Thyroid gland (tissue), 4 donors: Measurements from ENCODE around the gene F11R. TPM values are rescaled to one million over a fixed set of nuclear protein-coding genes. Genes with fewer than 3 reads are reported as not detected.
"Not testable (repeated sequence)": the region's sequence is repeated elsewhere in the genome, so short reads cannot be mapped to it uniquely, and the experiment has no call there.

Experiments used
- DNase-seq, 2 donors: peaks; one replicate each; pipeline ENCODE4 v3.0.0-alpha.2; 2019
- H3K27ac ChIP-seq, 3 donors: fragments of 200-600 bp; sonication (generic); 1 replicate in 2 of 3; 2 replicates in 1 of 3; pipeline ENCODE4 v1.5.1; 2016 to 2019; ENCODE audit warnings: mild to moderate bottlenecking in 1 of 3, moderate library complexity in 1 of 3
- H3K27me3 ChIP-seq: fragments of 200-600 bp; sonication (generic); one replicate; pipeline ENCODE4 v1.5.1; 2019
- H3K36me3 ChIP-seq, 2 donors: fragments of 200-600 bp; sonication (generic); one replicate each; pipeline ENCODE4 v1.5.1; 2016 to 2019
- H3K4me1 ChIP-seq, 2 donors: fragments of 200-600 bp; sonication (generic); one replicate each; pipeline ENCODE4 v1.5.1; 2017 to 2019
- H3K4me3 ChIP-seq, 3 donors: fragments of 200-600 bp; sonication (generic); replicated peaks in 1 of 3; 1 replicate in 2 of 3; 2 replicates in 1 of 3; pipeline ENCODE4 v1.5.1; 2016; ENCODE audit warnings: mild to moderate bottlenecking in 1 of 3
- H3K9me3 ChIP-seq: fragments of 200-600 bp; sonication (generic); one replicate; pipeline ENCODE4 v1.5.1; 2017
- CTCF ChIP-seq, 6 experiments: fragments of 200-600 bp in 3 of 6; fragments of 450-650 bp in 3 of 6; sonication (generic) in 3 of 6; IDR thresholded peaks; one replicate each; pipeline ENCODE4 v1.5.1; 2016 to 2019; ENCODE audit warnings: antibody characterized with exemption in 6 of 6, mild to moderate bottlenecking in 2 of 6, inconsistent platforms in 1 of 6, moderate library complexity in 1 of 6
- POLR2A ChIP-seq, 2 donors: fragments of 450-650 bp; IDR thresholded peaks; one replicate each; pipeline ENCODE4 v1.6.1; 2017; ENCODE audit warnings: antibody characterized with exemption in 2 of 2, mild to moderate bottlenecking in 2 of 2, moderate library complexity in 1 of 2
- WGBS, 2 donors: methylation state at CpG; one replicate each; pipeline ENCODE4 v1.1.5; 2017; 5-methylcytosine and 5-hydroxymethylcytosine counted together
- intact Hi-C: fragments of 100-400 bp; cut with DNase I; formaldehyde crosslinking; loops from one replicate; pipeline ENCODE4 v1.15.1; 2023
- total RNA-seq, 4 donors: library from RNA; depleted of rRNA; stranded (reverse); fragments of >200 nt; gene quantifications; one replicate each; pipeline ENCODE4 v1.2.3, GENCODE V29; 2016

The F11R gene
- total RNA-seq, 4 donors from 2014 or later: 80.8 to 122 (median 98.3) TPM

- intact Hi-C loops: no loop called here
- no peak for DNase-seq
- H3K9me3 ChIP-seq: no peaks in the 10 kb centered on the region
- no peaks in the 10 kb centered on the region for H3K27me3 ChIP-seq
- no peaks in the 10 kb centered on the region for H3K4me1 ChIP-seq
- no peak overlapping the region for H3K27ac ChIP-seq
- H3K4me3 ChIP-seq: no peak overlapping the region
- 73 to 88% methylated on average over 3 of the region's 3 CpGs for WGBS, 2 donors
- TF ChIP-seq CTCF (IDR thresholded peaks at IDR 0.05) (no peak), POLR2A (IDR thresholded peaks at IDR 0.05) (no peak)
- H3K36me3 ChIP-seq: no peaks in the 10 kb centered on the region
These were observed 45.7 kb upstream of the F11R start for GRCh38 chr1:161066694-161067093.

- H3K9me3 ChIP-seq, H3K27ac ChIP-seq, H3K4me1 ChIP-seq, H3K36me3 ChIP-seq, H3K4me3 ChIP-seq, intact Hi-C loops, H3K27me3 ChIP-seq, DNase-seq: not testable (repeated sequence)
- WGBS, 2 donors: 92 to 94% methylated on average over 7 of the region's 7 CpGs
These were observed 44.7 kb upstream of the F11R start for GRCh38 chr1:161065681-161066080.

GRCh38 chr1:161063936-161064335 is 43.0 kb upstream of the F11R start:
- H3K27me3 ChIP-seq, H3K27ac ChIP-seq, H3K9me3 ChIP-seq, H3K4me1 ChIP-seq, DNase-seq, intact Hi-C loops, H3K4me3 ChIP-seq, H3K36me3 ChIP-seq: not testable (repeated sequence)
- 63 to 64% methylated on average over 6 of the region's 6 CpGs for WGBS, 2 donors

- no peak overlapping the region for H3K27ac ChIP-seq
- intact Hi-C loops: no loop called here
- DNase-seq: no peak
These were observed 40.5 kb upstream of the F11R start for GRCh38 chr1:161061419-161061818.

GRCh38 chr1:161059293-161059692 is 38.3 kb upstream of the F11R start:
- Histone ChIP-seq H3K4me1 (no peaks in the 10 kb centered on the region), H3K9me3 (no peaks in the 10 kb centered on the region), H3K36me3 (no peaks in the 10 kb centered on the region), H3K27me3 (no peaks in the 10 kb centered on the region), H3K27ac (no peak overlapping the region), H3K4me3 (no peak overlapping the region)
- TF ChIP-seq POLR2A (IDR thresholded peaks at IDR 0.05) (no peak), CTCF (IDR thresholded peaks at IDR 0.05) (no peak)
- no peak for DNase-seq
- 78 to 87% methylated on average over 6 of the region's 6 CpGs for WGBS, 2 donors
- intact Hi-C loops: no loop called here

More at GRCh38 chr1:161061419-161061818, 40.5 kb upstream of the F11R start:
- Histone ChIP-seq H3K36me3 (no peaks in the 10 kb centered on the region), H3K4me1 (no peaks in the 10 kb centered on the region), H3K27me3 (no peaks in the 10 kb centered on the region), H3K9me3 (no peaks in the 10 kb centered on the region), H3K4me3 (no peak overlapping the region)
- 91 to 98% methylated on average over 4 of the region's 4 CpGs for whole genome bisulfite sequencing, 2 donors
- TF ChIP-seq POLR2A (IDR thresholded peaks at IDR 0.05) (no peak), CTCF (IDR thresholded peaks at IDR 0.05) (no peak)

- intact Hi-C loops: no loop called here
- WGBS, 2 donors: 84 to 85% methylated on average over 7 of the region's 7 CpGs
- no peak for TF ChIP-seq CTCF (IDR thresholded peaks at IDR 0.05)
- no peak for TF ChIP-seq POLR2A (IDR thresholded peaks at IDR 0.05)
- Histone ChIP-seq H3K4me3 (no peak overlapping the region), H3K36me3 (no peaks in the 10 kb centered on the region), H3K4me1 (no peaks in the 10 kb centered on the region), H3K27me3 (no peaks in the 10 kb centered on the region), H3K27ac (no peak overlapping the region), H3K9me3 (no peaks in the 10 kb centered on the region)
- no peak for DNase-seq
These were observed 33.9 kb upstream of the F11R start for GRCh38 chr1:161054805-161055204.
